Smooth muscle cell (in vitro differentiated cells): Measurements from ENCODE around the gene CDKN2B. TPM values are rescaled to one million over a fixed set of nuclear protein-coding genes. Genes with fewer than 3 reads are reported as not detected.

Experiments used
- DNase-seq: peaks from one replicate; lab custom pipeline; 2025; ENCODE audit not compliant: unreplicated experiment; lab: John Stamatoyannopoulos, UW
- H2AFZ ChIP-seq: fragments of 200-600 bp; sonication (generic); 2 replicates; pipeline ENCODE4 v1.6.0; 2016; ENCODE audit warnings: antibody characterized with exemption, low read depth, mild to moderate bottlenecking
- H3F3A ChIP-seq: fragments of 200-600 bp; sonication (generic); 2 replicates; pipeline ENCODE4 v1.6.0; 2017; ENCODE audit warnings: antibody characterized with exemption, low read depth
- H3K27ac ChIP-seq: fragments of 200-600 bp; sonication (generic); 2 replicates; pipeline ENCODE4 v1.5.1; 2016; ENCODE audit warnings: low read depth, mild to moderate bottlenecking
- H3K27me3 ChIP-seq: fragments of 200-600 bp; sonication (generic); 2 replicates; pipeline ENCODE4 v1.6.1; 2016; ENCODE audit warnings: low read depth, mild to moderate bottlenecking
- H3K36me3 ChIP-seq: fragments of 200-600 bp; sonication (generic); 2 replicates; pipeline ENCODE4 v1.5.1; 2016; ENCODE audit warnings: low read depth
- H3K4me1 ChIP-seq: fragments of 200-600 bp; sonication (generic); 2 replicates; pipeline ENCODE4 v1.5.1; 2016; ENCODE audit warnings: low read depth
- H3K4me2 ChIP-seq: fragments of 200-600 bp; sonication (generic); 2 replicates; pipeline ENCODE4 v1.6.0; 2016; ENCODE audit warnings: mild to moderate bottlenecking
- H3K4me3 ChIP-seq: fragments of 200-600 bp; sonication (generic); 2 replicates; pipeline ENCODE4 v1.5.1; 2016; ENCODE audit warnings: mild to moderate bottlenecking
- H3K79me2 ChIP-seq: fragments of 200-600 bp; sonication (generic); 2 replicates; pipeline ENCODE4 v1.6.0; 2016; ENCODE audit warnings: low read depth, mild to moderate bottlenecking
- H3K9ac ChIP-seq: fragments of 200-600 bp; sonication (generic); 2 replicates; pipeline ENCODE4 v1.6.0; 2016; ENCODE audit warnings: low read depth
- H3K9me3 ChIP-seq: fragments of 200-600 bp; sonication (generic); replicated peaks from 2 replicates; pipeline ENCODE4 v1.5.1; 2016; ENCODE audit warnings: low read depth
- H4K20me1 ChIP-seq: fragments of 200-600 bp; sonication (generic); 2 replicates; pipeline ENCODE4 v1.6.0; 2016; ENCODE audit warnings: low read depth
- WGBS: methylation state at CpG from one replicate; pipeline ENCODE4 v1.1.7; 2016; ENCODE audit warnings: low lambda C conversion rate; 5-methylcytosine and 5-hydroxymethylcytosine counted together
- polyA plus RNA-seq: library from polyadenylated mRNA; unstranded; fragments of >200 nt; fragmentation: Nextera tagmentation; extraction: Ambion mirVana; gene quantifications from 2 replicates; pipeline ENCODE4 v1.2.1, GENCODE V29; 2016
- total RNA-seq: library from RNA; depleted of rRNA; stranded (reverse); fragments of >200 nt; gene quantifications from 2 replicates; pipeline ENCODE4 v1.2.3, GENCODE V29; 2014
- TF ChIP-seq, protein P1 (sequence below): fragments of 200-600 bp; sonication (generic); IDR thresholded peaks from 2 replicates; pipeline ENCODE4 v1.5.1; 2017; ENCODE audit warnings: borderline replicate concordance, mild to moderate bottlenecking, antibody characterized with exemption; ENCODE audit not compliant: insufficient read depth, poor library complexity, severe bottlenecking

The CDKN2B gene
- total and polyA plus RNA-seq, 2 experiments from 2014 or later: 116 to 184 TPM

DNA sequence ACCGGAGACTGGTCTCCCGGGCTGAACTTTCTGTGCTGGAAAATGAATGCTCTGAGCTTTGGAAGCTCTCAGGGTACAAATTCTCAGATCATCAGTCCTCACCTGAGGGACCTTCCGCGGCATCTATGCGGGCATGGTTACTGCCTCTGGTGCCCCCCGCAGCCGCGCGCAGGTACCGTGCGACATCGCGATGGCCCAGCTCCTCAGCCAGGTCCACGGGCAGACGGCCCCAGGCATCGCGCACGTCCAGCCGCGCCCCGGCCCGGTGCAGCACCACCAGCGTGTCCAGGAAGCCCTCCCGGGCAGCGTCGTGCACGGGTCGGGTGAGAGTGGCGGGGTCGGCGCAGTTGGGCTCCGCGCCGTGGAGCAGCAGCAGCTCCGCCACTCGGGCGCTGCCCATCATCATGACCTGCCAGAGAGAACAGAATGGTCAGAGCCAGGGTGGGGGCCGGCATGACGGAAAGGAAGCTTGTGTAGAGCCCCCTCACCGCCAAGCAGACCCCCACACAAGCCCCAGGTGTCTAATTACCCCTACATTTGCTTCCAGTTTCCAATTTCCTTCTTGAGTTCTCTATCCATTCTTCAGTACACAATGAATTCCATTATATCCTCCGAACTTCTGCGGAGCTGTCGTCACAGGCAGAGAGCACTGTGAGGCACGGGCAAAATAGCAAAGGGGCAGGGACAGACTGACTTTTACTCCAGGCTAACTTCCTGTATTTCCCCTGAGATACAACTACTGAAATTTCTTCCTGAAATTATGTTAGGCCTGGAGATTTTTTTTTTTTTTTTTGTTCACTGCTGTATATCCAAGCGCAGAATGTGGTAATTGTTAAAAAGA, 38.1 kb downstream of the CDKN2B start:
- no peak overlapping the region for H2AFZ ChIP-seq
- H3K4me3 ChIP-seq: no peak overlapping the region
- no peak overlapping the region for H3K27ac ChIP-seq
- peaks cover 44% of the 10 kb centered on the region for H4K20me1 ChIP-seq
- H3K9me3 ChIP-seq: no peaks in the 10 kb centered on the region
- H3K79me2 ChIP-seq: no peaks in the 10 kb centered on the region
- H3K4me1 ChIP-seq: no peaks in the 10 kb centered on the region
- DNase-seq: no peak
- H3K36me3 ChIP-seq: no peaks in the 10 kb centered on the region
- H3K27me3 ChIP-seq: peaks cover 100% of the 10 kb centered on the region
- H3F3A ChIP-seq: no peaks in the 10 kb centered on the region
- peak overlapping the region; percentile 58 for H3K4me2 ChIP-seq
- 12% methylated on average over 45 of the region's 45 CpGs for WGBS
- H3K9ac ChIP-seq: no peak overlapping the region
- TF ChIP-seq, protein P1, sequence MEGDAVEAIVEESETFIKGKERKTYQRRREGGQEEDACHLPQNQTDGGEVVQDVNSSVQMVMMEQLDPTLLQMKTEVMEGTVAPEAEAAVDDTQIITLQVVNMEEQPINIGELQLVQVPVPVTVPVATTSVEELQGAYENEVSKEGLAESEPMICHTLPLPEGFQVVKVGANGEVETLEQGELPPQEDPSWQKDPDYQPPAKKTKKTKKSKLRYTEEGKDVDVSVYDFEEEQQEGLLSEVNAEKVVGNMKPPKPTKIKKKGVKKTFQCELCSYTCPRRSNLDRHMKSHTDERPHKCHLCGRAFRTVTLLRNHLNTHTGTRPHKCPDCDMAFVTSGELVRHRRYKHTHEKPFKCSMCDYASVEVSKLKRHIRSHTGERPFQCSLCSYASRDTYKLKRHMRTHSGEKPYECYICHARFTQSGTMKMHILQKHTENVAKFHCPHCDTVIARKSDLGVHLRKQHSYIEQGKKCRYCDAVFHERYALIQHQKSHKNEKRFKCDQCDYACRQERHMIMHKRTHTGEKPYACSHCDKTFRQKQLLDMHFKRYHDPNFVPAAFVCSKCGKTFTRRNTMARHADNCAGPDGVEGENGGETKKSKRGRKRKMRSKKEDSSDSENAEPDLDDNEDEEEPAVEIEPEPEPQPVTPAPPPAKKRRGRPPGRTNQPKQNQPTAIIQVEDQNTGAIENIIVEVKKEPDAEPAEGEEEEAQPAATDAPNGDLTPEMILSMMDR: no peak

DNA sequence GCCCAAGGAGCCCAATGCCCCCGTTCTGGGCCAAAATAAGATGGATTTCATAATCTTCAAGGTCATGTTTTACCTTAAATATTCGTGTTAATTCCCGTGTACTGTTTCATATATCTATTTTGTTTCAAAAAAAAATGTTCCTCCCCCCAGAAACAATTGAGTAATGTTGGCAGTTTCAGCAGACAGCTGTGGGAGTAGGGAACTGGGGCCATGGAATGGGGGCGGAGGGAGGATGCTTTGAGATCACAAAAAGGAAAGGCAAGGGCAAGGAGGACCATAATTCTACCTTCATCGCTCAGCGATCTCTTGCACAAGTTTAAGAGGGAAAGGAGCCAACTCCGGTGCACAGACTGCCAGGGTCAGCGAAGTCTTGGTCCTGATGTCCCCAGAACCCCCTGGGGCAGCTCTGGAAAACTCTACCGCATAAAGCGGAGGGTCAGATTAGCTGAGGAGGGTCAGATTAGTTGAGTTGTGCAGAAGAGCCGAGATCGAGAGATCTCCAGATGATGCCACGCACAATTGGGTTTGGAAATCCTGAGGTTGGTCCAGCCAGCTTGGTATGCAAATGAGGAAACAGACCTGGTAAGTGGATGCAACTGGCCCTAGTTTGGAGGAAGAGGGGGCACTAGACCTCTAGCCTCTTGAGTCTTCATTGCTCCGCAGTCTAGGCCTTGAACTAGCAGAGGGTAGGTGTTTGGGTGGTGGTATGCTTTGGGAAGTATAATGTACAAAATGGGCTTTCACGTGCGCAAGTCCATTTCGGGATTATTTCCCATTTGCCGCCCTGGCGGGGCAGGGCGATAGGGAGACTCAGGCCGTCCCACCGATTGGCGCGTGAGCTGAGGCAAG, 38.9 kb downstream of the CDKN2B start:
- peak overlapping the region; percentile 58 for H3K4me2 ChIP-seq
- TF ChIP-seq, protein P1: no peak

DNA sequence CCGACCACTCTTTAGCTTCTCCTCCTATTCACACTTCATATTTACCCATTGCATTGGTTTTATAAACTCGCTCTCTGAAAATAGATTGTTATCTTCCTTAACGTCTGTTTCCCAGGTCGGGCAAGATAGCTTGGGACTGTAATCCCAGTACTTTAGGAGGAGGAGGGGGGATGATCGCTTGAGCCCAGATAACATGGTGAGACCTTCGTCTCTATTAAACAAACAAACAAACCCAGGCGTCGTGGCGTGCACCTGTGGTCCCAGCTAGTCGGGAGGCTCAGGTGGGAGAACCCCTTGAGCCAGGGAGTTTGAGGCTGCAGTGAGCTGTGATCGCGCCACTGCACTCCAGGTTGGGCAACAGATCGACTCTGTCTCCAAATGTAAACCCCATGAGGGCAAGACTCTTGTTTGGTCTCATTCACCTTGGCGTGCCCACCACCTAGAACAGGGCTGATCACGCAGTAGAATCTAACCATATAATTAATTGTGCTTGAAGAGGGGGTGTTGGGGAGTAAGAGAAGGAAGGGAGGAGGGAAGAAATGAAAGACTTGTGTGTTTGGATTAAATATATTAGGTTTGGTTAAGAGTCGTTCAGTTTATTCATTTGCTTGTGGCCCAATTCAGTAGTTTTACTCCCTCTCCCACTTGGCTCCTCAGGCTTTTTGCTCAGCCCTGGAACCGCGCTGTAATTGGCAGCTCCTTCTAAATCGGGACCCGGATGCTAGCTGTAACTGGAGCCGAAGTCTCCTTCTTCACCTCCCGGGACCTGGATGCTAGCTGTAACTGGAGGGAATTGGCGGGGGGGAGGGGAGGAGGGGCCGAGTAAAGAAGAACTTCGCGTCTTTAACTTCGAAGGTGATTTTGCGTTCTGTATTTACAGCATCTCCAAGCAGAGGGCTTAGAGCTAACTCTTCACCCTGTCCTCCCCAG, 39.8 kb downstream of the CDKN2B start:
- WGBS: 15% methylated on average over 28 of the region's 28 CpGs
- no peaks in the 10 kb centered on the region for H3K9me3 ChIP-seq
- TF ChIP-seq, protein P1: no peak
- no peaks in the 10 kb centered on the region for H3K79me2 ChIP-seq
- H2AFZ ChIP-seq: no peak overlapping the region
- H3K4me3 ChIP-seq: no peak overlapping the region
- peak overlapping the region; percentile 78 for H3K4me2 ChIP-seq
- peaks cover 6% of the 10 kb centered on the region for H3K4me1 ChIP-seq
- peaks cover 87% of the 10 kb centered on the region for H3K27me3 ChIP-seq
- no peak overlapping the region for H3K27ac ChIP-seq
- no peak for DNase-seq
- H3K36me3 ChIP-seq: no peaks in the 10 kb centered on the region
- no peak overlapping the region for H3K9ac ChIP-seq
- peaks cover 44% of the 10 kb centered on the region for H4K20me1 ChIP-seq
- H3F3A ChIP-seq: no peaks in the 10 kb centered on the region

More for the DNA sequence above, 38.9 kb downstream of the CDKN2B start:
- no peaks in the 10 kb centered on the region for H3F3A ChIP-seq
- peaks cover 6% of the 10 kb centered on the region for H3K4me1 ChIP-seq
- peaks cover 44% of the 10 kb centered on the region for H4K20me1 ChIP-seq
- no peak overlapping the region for H2AFZ ChIP-seq
- 25% methylated on average over 24 of the region's 24 CpGs for WGBS
- H3K9ac ChIP-seq: no peak overlapping the region
- no peaks in the 10 kb centered on the region for H3K79me2 ChIP-seq
- H3K9me3 ChIP-seq: no peaks in the 10 kb centered on the region
- no peaks in the 10 kb centered on the region for H3K36me3 ChIP-seq
- H3K4me3 ChIP-seq: no peak overlapping the region
- no peak for DNase-seq
- H3K27me3 ChIP-seq: peaks cover 96% of the 10 kb centered on the region
- no peak overlapping the region for H3K27ac ChIP-seq
